ENCODE data around the gene MANSC1.

- TF ChIP-seq, protein P1, sequence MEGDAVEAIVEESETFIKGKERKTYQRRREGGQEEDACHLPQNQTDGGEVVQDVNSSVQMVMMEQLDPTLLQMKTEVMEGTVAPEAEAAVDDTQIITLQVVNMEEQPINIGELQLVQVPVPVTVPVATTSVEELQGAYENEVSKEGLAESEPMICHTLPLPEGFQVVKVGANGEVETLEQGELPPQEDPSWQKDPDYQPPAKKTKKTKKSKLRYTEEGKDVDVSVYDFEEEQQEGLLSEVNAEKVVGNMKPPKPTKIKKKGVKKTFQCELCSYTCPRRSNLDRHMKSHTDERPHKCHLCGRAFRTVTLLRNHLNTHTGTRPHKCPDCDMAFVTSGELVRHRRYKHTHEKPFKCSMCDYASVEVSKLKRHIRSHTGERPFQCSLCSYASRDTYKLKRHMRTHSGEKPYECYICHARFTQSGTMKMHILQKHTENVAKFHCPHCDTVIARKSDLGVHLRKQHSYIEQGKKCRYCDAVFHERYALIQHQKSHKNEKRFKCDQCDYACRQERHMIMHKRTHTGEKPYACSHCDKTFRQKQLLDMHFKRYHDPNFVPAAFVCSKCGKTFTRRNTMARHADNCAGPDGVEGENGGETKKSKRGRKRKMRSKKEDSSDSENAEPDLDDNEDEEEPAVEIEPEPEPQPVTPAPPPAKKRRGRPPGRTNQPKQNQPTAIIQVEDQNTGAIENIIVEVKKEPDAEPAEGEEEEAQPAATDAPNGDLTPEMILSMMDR (IDR thresholded peaks at IDR 0.05; ENCODE audit: low read depth, low read length), result no peak
- TF ChIP-seq EZH2phosphoT487 (IDR thresholded peaks at IDR 0.05; ENCODE audit: low read depth), result no peak
These were observed 46.7 kb upstream of the MANSC1 start for GRCh38 chr12:12396694-12397093.

Measured in OCI-LY3 (cell line).